Measurements from ENCODE around the gene SLC5A10. TPM values are rescaled to one million over a fixed set of nuclear protein-coding genes. Genes with fewer than 3 reads are reported as not detected.

Gene SLC5A10
- total RNA-seq, 1 donor: not detected

DNA sequence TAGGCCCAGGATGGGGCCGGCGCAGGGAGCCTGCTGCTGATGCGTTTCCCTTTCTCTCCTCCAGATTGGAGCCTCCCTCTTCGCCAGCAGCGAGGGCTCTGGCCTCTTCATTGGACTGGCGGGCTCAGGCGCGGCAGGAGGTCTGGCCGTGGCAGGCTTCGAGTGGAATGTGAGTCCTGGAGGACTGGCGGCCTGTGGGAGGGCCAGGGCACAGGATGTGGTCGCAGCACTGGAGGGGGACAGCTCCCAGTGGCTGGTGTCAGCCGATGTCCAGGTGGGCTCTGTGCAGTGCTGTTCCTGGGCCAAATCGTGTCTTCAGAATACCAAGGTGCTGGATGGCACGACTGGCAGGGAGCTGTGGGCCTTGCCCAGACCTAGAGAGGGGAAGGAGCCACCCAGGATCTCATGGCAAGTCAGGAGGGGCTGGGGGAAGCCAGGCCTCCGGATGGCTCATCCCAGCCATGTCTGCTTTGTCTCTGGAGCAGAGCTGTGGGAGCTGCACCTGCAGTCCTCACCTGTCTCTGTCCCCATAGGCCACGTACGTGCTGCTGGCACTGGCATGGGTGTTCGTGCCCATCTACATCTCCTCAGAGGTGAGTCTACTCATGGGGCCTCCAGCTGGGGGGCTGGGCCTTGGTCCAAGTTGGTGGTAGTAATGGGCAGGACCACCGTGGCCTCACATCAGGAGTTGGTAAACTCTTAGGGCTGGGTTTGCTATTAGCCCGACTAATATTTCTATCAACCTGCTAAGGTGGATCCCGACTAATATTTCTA lies 7.3 kb downstream of the SLC5A10 start:
- DNase-seq (ENCODE audit: low read depth): no peak
- no peak for TF ChIP-seq CTCF (IDR thresholded peaks at IDR 0.05; ENCODE audit: insufficient read depth, low read depth, low read length)
- no peak overlapping the region for H3K4me3 ChIP-seq (ENCODE audit: low read depth, low read length)

GRCh38 chr17:18959845-18960240 lies 7.9 kb downstream of the SLC5A10 start:
- no peak for TF ChIP-seq CTCF (IDR thresholded peaks at IDR 0.05; ENCODE audit: insufficient read depth, low read depth, low read length)
- H3K4me3 ChIP-seq (ENCODE audit: low read depth, low read length): no peak overlapping the region
- DNase-seq (ENCODE audit: low read depth): no peak

- no peak for DNase-seq (ENCODE audit: low read depth)
- no peak for TF ChIP-seq CTCF (IDR thresholded peaks at IDR 0.05; ENCODE audit: insufficient read depth, low read depth, low read length)
These were observed 8.3 kb downstream of the SLC5A10 start for GRCh38 chr17:18960241-18960665.

DNA sequence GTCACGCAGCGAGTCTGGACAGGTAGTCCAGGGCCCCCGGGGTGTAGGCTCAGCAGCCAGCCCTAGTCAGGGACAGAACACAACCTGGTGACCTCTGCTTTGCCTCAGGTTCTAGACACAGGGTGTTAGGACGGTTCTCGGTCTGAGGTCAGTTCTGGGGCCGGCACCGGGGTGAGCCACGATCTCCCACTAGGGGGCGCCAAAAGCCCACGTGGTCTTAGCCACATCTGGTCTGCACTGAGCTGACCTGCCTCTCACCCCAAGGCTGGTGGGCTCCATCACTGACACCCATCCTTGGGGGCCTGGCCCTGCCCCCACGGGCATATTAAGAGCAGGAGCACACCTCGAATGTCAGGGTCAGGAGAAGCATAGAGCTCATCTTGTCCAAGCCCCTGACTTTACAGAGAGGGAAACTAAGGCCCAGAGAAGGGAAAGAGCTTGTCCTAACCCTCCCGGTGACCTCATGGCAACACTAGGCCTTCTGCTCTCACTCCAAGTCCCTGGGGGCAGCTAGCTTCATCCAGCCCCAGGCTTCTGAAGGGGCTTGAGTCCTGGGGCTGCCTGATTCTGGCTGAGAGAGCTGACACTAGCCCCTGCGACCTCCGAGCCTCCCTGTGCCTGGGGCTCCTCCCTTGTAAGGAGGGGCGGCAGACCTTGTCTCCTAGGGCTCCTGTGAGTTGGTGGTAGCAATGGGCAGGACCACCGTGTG lies 9.0 kb downstream of the SLC5A10 start:
- no peak overlapping the region for H3K4me3 ChIP-seq (ENCODE audit: low read depth, low read length)
- DNase-seq (ENCODE audit: low read depth): peak; percentile 65
- TF ChIP-seq CTCF (IDR thresholded peaks at IDR 0.05; ENCODE audit: insufficient read depth, low read depth, low read length): peak; percentile 90

More at GRCh38 chr17:18960241-18960665, 8.3 kb downstream of the SLC5A10 start:
- H3K4me3 ChIP-seq (ENCODE audit: low read depth, low read length): no peak overlapping the region

DNA sequence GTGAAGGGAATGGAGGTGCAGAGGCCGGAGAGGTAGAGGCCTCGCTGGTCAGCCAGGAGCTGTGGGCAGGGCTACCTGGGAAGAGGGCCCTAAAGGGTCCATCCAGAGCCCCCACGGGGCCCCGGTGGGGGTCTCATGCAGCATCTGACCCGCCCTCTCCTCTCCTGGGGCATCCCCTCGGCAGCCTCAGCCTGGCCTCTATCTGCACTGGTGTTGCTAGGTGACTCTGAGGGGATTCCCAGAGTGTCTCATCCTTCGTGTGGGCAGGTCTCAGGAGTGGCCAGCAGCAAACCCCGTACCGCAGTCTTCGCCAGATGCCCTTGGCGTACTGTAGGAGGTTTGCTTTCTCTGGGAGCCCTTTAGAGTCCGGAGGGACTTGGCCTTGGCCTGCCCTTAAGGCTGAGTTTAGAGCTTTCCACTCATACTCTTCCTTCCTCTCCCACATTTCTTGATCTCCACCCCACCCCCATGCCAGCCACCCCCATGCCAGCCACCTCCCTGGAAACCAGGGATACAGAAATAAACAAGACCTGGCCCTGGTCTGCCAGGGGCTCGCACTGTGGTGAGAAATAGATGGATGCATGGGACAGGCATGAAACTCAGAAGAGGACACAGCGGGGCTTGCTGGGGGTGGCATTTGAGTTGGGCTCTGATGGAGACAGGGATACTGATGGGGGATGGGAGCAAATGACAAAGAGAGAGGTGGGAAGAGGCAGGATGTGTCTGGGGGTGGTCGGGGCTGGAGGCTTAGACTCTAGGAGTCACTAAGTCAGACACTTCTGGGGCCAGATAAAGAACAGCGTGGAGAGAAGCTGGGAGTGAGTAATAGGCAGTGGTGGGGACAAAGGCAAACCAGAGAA lies 9.9 kb downstream of the SLC5A10 start:
- no peak for TF ChIP-seq CTCF (IDR thresholded peaks at IDR 0.05; ENCODE audit: insufficient read depth, low read depth, low read length)
- H3K4me3 ChIP-seq (ENCODE audit: low read depth, low read length): no peak overlapping the region
- peak; percentile 13 for DNase-seq (ENCODE audit: low read depth)

GRCh38 chr17:18962494-18962815 lies 10.5 kb downstream of the SLC5A10 start:
- no peak overlapping the region for H3K4me3 ChIP-seq (ENCODE audit: low read depth, low read length)
- no peak for DNase-seq (ENCODE audit: low read depth)
- TF ChIP-seq CTCF (IDR thresholded peaks at IDR 0.05; ENCODE audit: insufficient read depth, low read depth, low read length): no peak

Measured in fibroblast of villous mesenchyme (primary cell).